GM12801 (cell line): Measurements from ENCODE around the gene ARL5C.

Experiments used
- TF ChIP-seq, protein P1 (sequence below): IDR thresholded peaks from one replicate; pipeline ENCODE4 v1.5.1; 2011; ENCODE audit warnings: control low read depth; ENCODE audit not compliant: insufficient read length; ENCODE audit errors: extremely low read depth

Gene ARL5C

DNA sequence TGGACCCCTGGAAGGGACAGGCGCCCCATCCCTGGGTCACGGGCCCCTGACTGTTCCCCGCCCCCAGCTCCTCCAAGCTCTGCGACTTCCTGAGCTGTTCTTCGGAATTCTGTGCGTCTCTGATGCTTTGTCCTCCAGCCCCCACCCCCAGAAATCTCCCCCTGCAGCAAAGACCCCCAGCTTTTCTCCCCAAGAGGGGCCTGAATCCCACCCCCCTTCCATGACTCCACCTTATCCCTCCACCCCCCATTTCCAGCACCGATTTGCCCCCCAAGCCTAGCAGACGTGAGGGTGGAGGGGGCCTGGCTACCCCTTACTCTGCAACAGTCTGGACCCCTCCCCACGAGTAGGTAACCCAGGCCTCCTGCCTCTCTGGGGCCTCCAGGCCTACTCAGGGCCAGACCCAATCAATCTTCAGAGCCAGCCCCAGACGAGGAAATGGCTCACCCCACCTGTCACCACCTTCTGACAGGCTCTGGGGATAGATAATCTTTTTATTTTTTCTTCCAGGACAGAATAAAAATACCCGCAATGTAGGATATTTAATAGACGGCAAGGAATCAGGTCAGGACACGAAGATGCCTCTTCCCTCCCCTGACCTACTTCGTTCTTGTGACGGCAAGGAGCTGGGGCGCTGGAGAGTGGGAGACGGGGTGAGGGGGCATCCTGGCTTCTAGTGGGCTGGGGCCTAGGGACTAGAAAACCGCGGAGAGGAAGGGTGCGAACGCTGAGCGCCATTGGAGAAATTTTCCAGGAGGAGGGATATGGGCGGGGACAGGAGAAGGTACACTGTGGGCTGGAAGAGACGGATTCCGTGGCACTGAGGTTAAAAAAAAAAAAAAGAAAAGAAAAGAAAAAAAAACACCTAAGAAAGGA, 13.8 kb downstream of the ARL5C start:
- TF ChIP-seq, protein P1, sequence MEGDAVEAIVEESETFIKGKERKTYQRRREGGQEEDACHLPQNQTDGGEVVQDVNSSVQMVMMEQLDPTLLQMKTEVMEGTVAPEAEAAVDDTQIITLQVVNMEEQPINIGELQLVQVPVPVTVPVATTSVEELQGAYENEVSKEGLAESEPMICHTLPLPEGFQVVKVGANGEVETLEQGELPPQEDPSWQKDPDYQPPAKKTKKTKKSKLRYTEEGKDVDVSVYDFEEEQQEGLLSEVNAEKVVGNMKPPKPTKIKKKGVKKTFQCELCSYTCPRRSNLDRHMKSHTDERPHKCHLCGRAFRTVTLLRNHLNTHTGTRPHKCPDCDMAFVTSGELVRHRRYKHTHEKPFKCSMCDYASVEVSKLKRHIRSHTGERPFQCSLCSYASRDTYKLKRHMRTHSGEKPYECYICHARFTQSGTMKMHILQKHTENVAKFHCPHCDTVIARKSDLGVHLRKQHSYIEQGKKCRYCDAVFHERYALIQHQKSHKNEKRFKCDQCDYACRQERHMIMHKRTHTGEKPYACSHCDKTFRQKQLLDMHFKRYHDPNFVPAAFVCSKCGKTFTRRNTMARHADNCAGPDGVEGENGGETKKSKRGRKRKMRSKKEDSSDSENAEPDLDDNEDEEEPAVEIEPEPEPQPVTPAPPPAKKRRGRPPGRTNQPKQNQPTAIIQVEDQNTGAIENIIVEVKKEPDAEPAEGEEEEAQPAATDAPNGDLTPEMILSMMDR, result no peak

DNA sequence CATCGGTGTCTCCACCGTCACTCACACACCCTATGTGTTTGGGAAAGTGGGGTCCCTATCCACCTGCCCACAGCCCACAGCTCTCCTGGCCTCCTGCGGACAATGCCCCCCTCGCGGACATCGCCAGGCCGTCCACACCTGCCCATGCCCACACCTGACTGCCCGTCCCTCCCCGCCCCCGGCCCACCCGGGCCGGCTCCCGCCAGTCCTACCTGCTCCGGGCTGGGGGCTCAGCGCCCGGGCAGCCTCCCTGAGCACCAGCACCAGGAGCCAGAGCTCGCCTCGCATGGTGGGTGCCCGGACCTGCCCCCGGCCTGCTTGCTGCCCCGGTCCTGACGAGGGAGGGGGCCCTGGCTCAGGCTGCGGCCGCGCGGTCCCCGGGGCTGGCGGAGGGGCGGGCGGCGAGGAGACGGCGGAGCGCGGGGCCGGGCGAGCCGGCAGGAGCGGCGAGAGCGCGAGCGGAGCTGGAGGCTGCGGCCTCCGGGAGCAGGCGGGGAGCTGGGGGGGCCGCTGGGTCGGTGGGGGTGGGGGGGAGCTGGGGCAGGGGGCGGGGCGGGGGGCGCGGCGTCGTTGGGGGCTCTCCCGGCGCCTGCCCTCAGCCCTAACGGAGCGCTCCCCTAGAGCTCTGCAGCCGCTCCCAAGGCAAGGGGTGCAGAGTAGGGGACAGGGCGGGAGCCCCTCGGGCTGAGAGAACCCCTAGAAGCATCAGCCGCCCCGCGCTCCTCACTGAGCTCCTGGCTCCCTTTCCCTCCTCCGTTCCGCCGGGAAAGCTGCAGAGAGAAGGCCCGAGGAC, 14.6 kb downstream of the ARL5C start, which contains the start of gene PLXDC1:
Gene PLXDC1, minus strand, starts transcription at position 488 of the 793 bp plus-strand sequence. Its CDS starts 200 bp downstream, at position 288.
- TF ChIP-seq, protein P1, result no peak

DNA sequence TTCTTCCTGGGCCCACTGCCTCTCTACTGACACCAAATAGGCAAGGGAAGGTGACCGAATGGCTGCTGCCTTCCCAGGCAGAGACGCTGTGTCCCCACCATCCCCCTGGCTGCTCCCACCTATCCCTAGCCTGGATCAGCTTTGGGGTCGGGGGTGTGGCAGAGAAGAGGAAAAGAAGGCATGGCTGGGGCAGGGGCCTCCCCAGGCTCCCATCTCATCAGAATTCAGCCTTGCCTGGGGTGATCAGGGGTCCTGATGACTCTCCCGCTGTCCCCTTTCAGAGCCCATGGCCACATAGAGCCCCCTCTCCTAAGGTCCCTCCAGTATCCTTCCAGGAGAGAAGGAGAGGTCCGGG, 15.2 kb downstream of the ARL5C start:
- TF ChIP-seq, protein P1, result no peak

DNA sequence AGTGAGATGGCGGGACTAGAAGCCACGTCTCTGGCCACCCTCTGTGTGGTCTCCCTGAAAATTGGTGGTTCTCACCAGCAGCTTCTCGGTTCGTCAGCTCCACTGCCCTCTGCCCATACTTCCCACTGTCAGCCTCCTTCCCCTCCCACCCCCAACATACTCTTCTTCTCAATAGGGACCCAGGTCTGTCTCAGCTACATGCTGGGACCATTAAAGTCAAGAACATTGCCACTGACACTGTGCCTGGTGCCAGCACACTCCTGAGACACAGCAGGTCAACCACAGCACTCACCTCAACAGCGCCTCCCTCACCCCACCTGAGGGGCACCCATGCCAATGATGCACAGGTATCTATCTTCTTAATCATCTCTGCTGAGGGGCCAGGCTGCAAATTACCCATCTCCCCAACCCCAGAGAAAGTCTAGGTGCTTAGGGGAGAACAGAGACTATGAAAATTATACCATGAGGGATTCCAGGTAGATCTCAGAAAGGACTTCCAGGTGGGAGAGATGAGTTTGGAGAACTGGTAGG, 15.8 kb downstream of the ARL5C start:
- TF ChIP-seq, protein P1, result no peak

DNA sequence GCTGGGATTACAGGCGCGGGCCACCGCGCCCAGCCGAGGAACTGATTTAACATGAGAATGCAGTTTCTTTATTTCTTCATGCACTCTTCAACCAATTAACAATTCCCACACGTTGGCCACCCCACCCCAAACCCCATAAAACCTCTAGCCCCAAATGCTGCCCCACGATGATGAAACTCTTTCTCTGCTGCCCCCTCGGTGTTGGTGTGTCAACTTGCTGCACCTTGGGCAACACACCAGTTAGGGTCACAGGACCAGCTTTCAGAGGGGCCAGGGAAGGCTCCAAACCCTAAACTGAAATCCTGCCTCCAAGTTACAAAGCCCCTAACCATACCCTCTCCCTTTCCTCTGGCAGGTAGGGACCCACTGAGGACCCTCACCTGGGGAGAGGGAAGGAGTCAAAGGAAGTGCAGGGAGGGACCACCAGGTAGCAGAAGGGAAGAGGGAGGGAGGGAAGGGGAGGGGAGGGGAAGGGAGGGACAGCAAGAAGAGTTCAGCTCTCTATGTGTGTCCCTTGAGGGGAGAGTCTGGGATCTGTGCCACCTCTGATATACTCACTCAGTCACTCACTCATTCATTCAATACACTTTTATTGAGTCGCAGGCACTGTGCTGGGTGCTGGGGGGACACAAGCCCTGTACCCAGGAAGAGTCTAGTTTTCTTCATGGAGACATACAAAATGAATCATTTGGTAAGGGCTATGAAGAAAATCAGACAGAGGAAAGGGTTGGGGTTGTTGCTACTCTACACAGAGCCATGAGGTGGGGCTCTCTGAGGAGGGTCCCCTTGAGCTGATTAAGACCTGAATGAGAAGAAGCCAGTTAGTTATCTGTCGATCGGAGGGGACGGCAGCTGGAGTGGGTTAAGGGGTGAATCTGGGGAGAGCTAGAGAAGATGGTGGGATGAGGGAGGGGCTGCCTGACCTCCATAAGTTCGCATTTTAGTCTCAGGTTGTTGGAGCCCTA, 18.5 kb downstream of the ARL5C start:
- TF ChIP-seq, protein P1, result no peak

DNA sequence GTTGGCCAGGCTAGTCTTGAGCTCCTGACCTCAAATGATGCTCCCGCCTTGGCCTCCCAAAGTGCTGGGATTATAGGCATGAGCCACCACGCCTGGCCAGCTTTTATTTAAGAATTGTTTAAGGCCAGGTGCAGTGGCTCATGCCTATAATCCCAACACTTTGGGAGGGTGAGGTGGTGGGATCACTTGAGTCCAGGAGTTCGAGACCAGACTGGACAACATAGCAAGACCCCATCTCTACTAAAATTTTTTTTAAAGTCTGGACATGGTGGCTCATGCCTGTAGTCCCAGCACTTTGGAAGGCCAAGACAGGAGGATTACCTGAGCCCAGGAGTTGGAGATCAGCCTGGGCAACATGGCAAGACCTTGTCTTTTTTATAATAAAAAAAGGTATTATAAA, 19.7 kb downstream of the ARL5C start:
- TF ChIP-seq, protein P1, result no peak
